Nucleus accumbens (tissue), 56 donors: ENCODE data around the gene ADCY1.

Experiments
- DNase-seq, 56 donors: peaks; one replicate each; lab custom pipeline; 2025; lab: John Stamatoyannopoulos, UW

ADCY1 gene

DNA sequence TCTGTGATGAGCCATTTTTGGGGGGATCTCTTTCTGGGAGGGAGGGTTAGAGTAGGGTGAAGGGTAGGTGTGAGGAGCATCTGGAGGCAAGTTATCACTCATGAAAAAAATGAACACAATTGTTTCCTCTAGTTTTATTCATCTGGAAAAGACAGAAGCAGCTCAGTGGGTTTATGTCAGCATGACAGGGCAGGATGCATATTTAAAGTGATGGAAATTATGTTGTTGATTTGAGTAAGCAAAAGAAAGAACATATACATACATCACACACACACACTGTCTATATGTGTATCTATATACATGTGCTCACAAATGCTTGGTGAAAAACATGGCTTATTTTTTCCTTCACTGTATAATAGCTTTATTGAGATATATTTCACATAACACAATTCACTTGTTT, 114.2 kb downstream of the ADCY1 start:
- no peak for DNase-seq

GRCh38 chr7:45689011-45689796, 115.0 kb downstream of the ADCY1 start:
- no peak for DNase-seq

GRCh38 chr7:45689797-45690761, 115.9 kb downstream of the ADCY1 start:
- DNase-seq: no peak

DNA sequence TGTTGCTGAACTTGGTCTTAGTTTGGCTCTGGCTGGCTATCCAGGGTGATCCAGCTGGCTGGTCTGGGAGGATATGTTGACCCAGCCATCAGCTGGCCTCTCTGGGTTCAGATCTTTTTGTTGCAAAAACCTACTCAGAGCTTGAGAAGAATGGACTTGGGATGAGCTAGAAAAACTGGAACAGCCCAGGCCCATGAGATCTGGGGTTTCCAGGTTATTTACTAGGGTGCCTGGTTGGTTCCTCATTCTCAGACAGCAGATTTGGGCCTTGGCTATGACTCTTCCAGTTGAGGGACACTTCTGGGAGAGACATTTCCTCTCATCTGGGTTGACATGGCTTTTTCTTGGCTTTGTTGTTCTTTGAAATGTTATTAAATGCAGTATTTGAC, 116.6 kb downstream of the ADCY1 start:
- DNase-seq: no peak

GRCh38 chr7:45691155-45691656, 117.0 kb downstream of the ADCY1 start:
- no peak for DNase-seq

DNA sequence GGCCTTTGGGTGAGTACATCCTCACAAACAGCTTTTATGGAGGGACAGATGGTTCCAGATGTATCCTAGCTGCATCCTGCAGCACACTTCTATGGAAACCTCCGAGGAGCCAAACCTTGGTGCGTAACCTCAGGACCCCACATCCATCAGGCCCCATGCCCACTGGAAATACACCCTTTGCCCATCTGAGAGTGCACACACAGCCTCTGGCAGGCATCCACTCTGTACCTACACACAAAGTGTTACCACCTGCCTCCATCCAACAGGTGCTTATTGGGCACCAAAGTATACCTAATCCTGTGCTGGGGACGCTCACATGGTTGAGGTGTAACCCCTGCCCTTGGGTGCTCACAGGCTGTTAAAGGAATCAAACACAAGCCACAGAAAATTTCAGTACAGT, 117.9 kb downstream of the ADCY1 start:
- DNase-seq: no peak

GRCh38 chr7:45695249-45695995, 121.3 kb downstream of the ADCY1 start:
- DNase-seq: no peak

DNA sequence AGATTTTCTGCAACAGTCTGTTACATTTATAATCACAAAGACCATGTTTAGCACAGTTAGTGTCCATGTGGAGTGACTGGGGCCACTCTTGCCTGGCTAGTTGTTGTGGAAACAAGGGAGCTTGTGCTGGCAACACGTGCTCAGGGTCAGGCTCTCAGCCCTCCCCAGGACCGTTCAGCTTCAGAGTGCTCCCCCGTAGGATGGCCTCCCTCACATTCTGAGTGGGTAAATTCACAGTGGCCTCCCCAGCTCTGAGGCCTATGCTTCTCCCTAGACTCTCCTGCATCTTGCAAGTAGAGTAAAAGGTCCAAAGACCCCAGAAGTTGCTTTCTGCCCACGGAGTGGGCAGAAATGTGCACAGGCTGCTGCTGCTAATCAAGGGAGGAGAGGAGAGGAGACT, 122.3 kb downstream of the ADCY1 start:
- no peak for DNase-seq

DNA sequence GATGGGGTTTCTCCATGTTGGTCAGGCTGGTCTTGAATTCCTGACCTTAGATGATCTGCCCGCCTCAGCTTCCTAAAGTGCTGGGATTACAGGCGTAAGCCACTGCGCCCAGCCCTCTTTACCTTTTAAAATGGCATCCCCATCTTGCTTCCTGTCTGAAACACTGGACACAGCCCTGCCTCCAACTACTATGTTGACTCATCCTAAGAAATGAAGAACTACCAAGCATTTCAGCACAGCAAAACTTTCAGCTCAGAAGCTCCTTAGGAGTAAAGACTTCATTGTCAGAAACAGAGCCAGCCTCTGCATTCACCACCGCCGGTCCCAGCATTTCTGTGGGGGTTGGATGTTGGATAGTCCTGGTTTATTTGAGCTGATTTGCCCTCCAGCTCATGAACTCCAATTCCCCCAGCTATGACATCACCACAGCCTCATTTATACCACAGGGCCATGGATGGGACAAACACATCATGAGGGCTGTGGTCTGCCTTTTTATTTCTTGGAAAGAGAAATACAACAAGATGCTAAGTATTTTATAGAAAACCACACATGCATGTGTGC, 123.5 kb downstream of the ADCY1 start:
- DNase-seq: no peak

- no peak for DNase-seq
Observed at GRCh38 chr7:45698303-45699014, 124.3 kb downstream of the ADCY1 start.

GRCh38 chr7:45699015-45699309, 124.8 kb downstream of the ADCY1 start:
- DNase-seq: no peak

DNA sequence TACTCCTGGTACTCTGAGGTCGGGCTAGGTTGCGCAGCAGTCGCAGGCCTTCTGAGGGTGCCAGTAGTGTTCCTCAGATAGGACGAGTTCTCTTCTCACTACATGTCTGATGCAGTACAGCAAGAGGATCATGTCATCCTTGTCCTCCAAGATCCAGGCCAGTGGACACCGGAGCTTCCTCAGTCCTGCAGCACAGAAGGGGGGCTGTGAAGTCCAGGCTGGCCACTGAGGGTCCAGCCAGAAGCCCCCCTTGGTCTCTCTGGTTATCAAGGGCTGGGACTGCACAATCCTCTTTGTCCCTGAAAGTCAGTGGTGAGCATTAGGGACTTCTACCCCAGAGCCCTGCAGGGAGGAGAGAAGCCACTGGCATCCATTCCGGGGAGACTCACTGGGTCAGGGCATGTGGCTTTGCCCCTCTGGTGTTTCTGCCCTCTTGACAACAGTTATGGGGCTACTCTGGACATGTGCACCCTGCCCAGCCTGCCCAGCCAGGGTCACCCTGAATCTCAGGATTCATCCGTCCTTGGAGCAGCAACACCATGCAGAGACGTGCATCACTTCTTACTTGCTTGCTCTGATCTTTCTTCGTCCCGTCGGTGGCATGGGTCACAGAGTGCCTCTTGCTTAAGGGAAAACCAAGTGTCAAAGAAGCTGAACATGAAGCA, 125.7 kb downstream of the ADCY1 start:
- DNase-seq: no peak

GRCh38 chr7:45700556-45700955, 126.4 kb downstream of the ADCY1 start:
- DNase-seq: peak in 2 of 56 donors; percentile 12 to 35

GRCh38 chr7:45701701-45702510, 127.7 kb downstream of the ADCY1 start:
- DNase-seq: no peak

DNA sequence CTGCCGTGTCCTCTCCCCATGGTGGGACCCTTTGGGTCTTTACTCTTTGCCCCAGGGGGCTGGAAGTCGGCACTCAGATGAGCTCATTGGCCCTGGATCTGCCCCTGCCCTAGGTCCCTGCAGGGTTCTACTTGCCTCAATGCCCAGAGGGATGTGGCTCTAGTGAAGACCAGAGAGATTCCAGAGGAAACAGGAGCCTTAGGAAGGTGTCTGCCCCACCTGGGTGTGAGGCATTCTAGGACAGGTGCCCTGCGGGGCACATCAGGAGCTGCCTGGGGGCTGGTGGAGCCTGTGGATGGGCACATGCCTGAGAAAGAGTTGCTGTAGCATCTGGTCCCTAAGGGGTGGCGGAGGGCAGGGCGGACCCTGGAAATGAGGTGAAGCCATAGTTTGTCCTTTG, 128.6 kb downstream of the ADCY1 start:
- DNase-seq: no peak

DNA sequence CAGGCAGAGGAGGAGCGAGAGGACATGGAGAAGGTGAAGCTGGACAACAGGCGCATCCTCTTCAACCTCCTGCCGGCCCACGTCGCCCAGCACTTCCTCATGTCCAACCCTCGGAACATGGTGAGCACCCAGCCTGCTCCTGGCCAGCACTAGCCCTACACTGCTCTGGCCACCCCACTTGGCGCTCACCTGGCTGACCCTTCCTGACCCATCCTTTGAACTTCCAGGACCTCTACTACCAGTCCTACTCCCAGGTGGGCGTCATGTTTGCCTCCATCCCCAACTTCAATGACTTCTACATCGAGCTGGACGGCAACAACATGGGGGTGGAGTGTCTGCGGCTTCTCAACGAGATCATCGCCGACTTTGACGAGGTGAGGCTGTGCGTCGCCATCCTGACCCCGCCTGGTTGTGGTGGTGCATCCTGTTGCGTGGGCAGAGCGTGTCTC, 129.2 kb downstream of the ADCY1 start:
- DNase-seq: no peak

GRCh38 chr7:45703911-45704682, 129.9 kb downstream of the ADCY1 start:
- no peak for DNase-seq

GRCh38 chr7:45704683-45705016, 130.5 kb downstream of the ADCY1 start:
- no peak for DNase-seq
